Measurements from ENCODE around the gene UGDH.
A peak's percentile ranks its signal among the peaks of the same experiment; 100 is the strongest.
"Not testable (repeated sequence)": the region's sequence is repeated elsewhere in the genome, so short reads cannot be mapped to it uniquely, and the experiment has no call there.

Gene UGDH

GRCh38 chr4:39527296-39528060, at the start of gene UGDH:
Gene UGDH (minus strand): TSS chr4:39527439. CDS start chr4:39521512, 5,927 bp downstream.
- peak; percentile 48 for FAIRE-seq

GRCh38 chr4:39574946-39575345, 47.7 kb upstream of the UGDH start:
- FAIRE-seq = no peak

DNA sequence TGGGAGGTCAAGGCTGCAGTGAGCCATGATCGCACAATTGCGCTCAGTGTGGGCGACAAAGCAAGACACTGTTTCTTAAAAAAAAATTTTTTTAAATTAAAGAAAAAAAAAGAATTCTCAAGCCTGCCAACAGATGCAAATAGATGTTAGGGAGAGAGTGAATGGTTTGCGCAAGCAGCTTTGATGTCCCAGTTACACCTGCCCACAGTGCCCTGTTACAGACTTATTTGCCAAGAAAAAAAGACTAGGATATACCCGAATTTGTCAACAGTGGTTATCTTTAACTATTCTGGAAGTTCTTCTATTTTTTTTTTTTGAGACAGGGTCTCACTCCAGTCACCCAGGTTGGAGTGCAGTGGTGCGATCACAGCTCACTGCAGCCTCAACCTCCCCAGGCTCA, 44.3 kb upstream of the UGDH start:
- no peak for FAIRE-seq

DNA sequence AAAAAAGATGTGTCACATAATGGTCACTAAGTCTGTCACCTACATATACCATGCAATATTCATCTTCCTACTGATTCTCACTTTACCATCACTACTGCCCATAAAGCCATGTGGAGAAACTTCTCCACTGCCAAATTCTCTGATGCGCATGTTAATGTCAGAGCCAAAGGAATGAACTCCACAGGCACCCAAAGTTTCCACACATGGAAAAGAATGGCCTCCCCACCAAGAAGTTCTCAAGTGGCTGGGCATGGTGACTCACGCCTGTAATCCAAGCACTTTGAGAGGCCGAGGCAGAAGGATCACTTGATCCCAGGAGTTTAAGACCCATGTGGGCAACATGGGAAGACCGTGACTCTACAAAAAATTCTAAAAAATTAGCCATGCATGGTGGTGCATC, 43.8 kb upstream of the UGDH start:
- FAIRE-seq = no peak

DNA sequence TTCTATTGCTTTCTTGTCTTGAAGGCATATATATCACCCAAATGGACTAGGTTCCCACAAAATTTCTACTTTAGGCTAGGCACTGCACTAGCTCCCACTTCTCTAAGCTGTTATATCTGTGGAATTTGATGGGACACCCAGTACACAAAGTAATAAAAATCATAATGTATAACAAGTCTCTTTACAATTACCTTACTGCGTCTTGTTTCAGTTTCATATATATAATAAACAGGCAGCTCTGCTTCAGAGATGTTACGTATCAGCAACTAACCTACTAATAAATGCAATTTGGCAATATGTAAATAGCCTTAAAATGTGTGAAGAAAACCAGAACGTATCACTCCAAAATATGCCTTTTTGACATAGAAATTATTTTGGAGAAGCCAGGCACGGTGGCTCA, 42.0 kb upstream of the UGDH start:
- no peak for FAIRE-seq

DNA sequence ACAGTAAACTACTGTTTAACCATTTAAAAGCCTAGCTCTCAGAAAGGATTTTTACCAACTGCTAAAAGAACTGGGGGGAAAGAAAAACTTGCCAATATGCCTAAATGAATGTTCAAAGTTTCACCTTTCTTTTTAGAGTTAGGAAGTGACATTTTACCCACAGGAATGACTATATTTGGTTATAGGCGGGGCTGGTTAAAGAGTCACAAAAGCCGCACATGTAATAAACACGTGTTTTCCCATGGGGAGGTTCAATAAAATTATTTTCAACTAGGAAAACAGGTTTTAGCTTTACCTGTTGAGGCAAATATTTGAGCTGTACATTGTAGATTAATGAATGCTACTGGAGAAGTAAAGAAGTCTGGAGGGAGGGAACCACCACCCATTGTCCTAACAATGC, 41.6 kb upstream of the UGDH start:
- FAIRE-seq = no peak

- no peak for FAIRE-seq
Observed at GRCh38 chr4:39565878-39566600, 38.8 kb upstream of the UGDH start.

- no peak for FAIRE-seq
Observed at GRCh38 chr4:39563346-39563847, 36.2 kb upstream of the UGDH start.

DNA sequence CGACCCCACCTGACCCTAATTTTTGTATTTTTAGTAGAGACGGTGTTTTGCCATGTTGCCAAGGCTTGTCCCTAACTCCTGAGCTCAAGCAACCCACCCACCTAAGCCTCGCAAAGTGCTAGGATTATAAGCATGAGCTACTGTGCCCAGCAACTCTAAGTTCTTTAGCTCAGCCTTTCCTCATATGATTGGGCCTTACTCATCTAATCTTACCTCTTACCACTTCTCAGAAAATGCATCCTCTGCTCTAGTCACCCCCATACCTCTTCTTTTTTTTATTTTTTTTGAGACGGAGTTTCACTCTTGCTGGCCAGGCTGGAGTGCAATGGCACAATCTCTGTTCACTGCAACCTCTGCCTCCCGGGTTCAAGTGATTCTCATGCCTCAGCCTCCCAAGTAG, 35.6 kb upstream of the UGDH start:
- no peak for FAIRE-seq

DNA sequence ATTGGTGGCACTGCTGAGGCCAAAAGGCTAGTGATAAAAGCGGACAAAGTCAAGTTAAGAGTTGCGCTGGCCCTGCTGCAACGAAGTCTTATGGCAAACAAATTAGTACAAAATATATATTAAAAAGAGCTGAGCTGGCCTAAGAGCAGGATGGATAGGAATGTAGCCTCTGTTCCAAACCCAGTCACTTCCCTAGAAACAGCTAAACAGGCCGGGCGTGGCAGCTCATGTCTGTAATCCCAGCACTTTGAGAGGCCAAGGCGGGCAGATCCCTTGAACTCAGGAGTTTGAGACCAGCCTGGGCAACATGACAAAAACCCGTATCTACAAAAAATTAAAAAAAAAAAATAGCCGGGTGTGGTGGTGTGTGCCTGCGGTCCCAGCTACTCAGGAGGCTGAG, 32.4 kb upstream of the UGDH start:
- FAIRE-seq = no peak

GRCh38 chr4:39555472-39555871, 28.2 kb upstream of the UGDH start:
- no peak for FAIRE-seq

GRCh38 chr4:39548425-39549067, 21.3 kb upstream of the UGDH start:
- no peak for FAIRE-seq

GRCh38 chr4:39544580-39545315, 17.5 kb upstream of the UGDH start:
- FAIRE-seq = no peak

DNA sequence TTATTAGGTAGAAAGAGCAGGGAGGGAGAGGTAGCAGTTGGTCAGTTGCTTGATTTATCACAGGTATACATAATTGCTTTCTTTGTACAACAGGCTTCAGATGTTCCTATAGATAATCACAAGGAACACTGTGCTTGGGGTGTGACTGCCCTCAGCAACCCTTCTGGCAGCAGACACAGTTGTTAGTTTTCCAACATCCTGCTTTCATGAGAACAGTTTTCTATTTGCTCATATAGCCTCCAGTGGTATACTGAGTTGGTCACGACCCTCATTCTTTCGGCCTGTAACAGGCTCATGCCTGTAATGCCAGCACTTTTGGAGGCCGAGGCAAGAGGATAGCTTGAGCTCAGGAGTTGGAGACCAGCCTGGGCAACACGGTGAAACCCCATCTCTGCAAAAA, 16.8 kb upstream of the UGDH start:
- FAIRE-seq = not testable (repeated sequence)

GRCh38 chr4:39543034-39543433, 15.8 kb upstream of the UGDH start:
- FAIRE-seq = no peak

DNA sequence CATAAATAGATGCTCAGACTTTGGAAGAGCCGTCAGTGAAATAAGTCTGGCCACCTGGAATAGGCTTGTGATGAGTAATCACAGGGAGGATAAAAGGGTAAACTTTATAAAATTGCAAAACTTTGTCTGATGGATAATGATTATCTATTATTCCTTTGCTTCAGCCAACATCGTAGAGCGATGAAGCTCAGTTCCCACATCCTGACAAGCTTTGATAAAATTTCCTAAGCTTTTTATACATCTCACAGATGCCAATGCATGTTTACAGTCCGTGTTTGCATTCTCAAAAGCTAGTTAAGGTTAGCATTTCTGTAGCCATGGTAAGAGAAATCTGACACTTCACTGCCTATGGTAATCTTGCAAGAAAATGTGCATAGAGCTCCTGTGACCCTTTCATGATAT, 15.4 kb upstream of the UGDH start:
- no peak for FAIRE-seq

DNA sequence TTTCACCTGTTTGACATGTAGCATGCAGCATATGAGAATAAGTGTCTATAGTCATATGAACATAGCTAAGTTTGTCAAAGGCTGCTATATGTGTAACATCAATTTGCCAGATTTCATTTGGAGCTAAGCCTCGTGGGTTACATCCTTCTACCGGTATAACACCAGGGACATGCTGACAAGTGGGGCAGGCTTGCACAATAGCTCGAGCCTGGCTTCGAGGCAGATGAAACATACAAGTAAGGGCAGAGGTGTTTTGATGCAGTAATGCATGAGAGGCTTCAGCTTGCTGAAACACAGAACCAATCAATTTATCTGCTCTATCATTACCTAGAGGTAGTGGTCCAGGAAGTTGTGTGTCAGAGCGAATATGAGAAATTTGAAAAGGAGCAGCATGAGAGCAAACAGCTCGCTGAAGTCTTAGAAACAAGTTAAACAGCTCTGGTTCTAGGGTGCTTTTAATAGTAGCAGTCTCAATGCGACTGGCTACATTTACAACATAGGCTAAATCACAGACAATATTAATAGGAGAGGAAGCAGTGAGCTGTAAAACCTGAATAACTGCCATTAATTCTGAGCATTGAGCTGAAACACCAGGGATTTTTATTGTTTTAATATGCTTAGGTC, 14.9 kb upstream of the UGDH start:
- no peak for FAIRE-seq

GRCh38 chr4:39539089-39539611, 11.9 kb upstream of the UGDH start:
- FAIRE-seq = no peak

DNA sequence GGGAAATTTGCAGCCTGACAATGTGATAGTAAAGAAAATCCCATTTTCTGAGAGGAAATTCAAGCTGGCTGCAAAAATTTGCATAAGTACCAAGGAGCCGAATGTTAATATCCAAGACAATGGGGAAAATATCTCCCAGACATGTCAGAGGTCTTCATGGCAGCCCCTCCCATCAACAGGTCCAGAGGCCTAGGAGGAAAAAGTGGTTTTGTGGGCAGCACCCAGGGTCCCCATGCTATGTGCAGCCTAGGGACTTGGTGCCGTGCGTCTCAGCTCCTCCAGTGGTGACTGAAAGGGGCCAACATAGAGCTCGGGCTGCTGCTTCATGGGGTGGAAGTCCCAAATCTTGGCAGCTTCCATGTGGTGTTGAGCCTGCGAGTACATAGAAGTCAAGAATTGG, 6.3 kb upstream of the UGDH start:
- FAIRE-seq = no peak

- not testable (repeated sequence) for FAIRE-seq
Observed at GRCh38 chr4:39532237-39532636, 5.0 kb upstream of the UGDH start.

DNA sequence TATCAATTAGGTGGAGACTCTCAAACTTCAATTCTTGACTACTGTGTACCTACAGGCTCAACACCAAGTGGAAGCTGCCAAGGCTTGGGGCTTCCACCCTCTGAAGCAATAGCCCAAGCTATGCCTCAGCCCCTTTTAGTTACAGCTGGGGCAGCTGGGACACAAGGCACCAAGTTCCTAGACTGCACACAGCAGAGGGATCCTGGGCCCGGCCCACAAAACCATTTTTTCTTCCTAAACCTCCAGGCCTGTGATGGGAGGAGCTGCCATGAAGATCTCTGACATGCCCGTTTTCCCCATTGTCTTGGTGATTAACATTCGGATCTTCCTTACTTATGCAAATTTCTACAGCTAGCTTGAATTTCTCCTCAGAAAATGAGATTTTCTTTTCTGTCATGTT, 3.4 kb upstream of the UGDH start:
- FAIRE-seq = no peak

- FAIRE-seq = no peak
Observed at GRCh38 chr4:39529534-39529933, 2.3 kb upstream of the UGDH start.
